MCF 10A (cell line): ENCODE data around the gene DLK1. TPM values are rescaled to one million over a fixed set of nuclear protein-coding genes. Genes with fewer than 3 reads are reported as not detected.

Experiments used
- BruUV-seq: library from RNA; stranded (reverse); fragments of 400-500 nt; replicated peaks from 2 replicates; lab custom pipeline; 2021; lab: Mats Ljungman, UMichigan
- CTCF ChIA-PET: fragments of 300-600 bp; sonication (Branson Sonifier 250); formaldehyde crosslinking; extraction: SDS; loops from one replicate; lab custom pipeline; 2021; ENCODE audit warnings: antibody characterized with exemption, inconsistent platforms; lab: Yijun Ruan, JAX
- POLR2A ChIA-PET: fragments of 300-600, 350-650 bp; sonication (Branson Sonifier 250); formaldehyde crosslinking; extraction: SDS; loops from one replicate; lab custom pipeline; 2020; ENCODE audit warnings: antibody characterized with exemption, inconsistent platforms; lab: Yijun Ruan, JAX
- DNase-seq: peaks from one replicate; pipeline ENCODE4 v3.0.0-alpha.2; 2018; ENCODE audit not compliant: unreplicated experiment
- H3K27ac Mint-ChIP-seq: one replicate; pipeline ENCODE4 v1.8.0; 2022; ENCODE audit warnings: mild to moderate bottlenecking, low read depth, mixed read lengths; ENCODE audit not compliant: unreplicated experiment
- H3K27me3 Mint-ChIP-seq: one replicate; pipeline ENCODE4 v1.8.0; 2022; ENCODE audit warnings: mixed read lengths; ENCODE audit not compliant: insufficient read depth, unreplicated experiment
- H3K36me3 Mint-ChIP-seq: one replicate; pipeline ENCODE4 v1.8.0; 2022; ENCODE audit warnings: mild to moderate bottlenecking, moderate library complexity, mixed read lengths; ENCODE audit not compliant: insufficient read depth, unreplicated experiment
- H3K4me1 Mint-ChIP-seq: one replicate; pipeline ENCODE4 v1.8.0; 2022; ENCODE audit warnings: mixed read lengths; ENCODE audit not compliant: insufficient read depth, unreplicated experiment
- H3K4me3 Mint-ChIP-seq: one replicate; pipeline ENCODE4 v1.8.0; 2022; ENCODE audit warnings: mild to moderate bottlenecking, moderate library complexity, mixed read lengths; ENCODE audit not compliant: unreplicated experiment
- H3K9me3 Mint-ChIP-seq: one replicate; pipeline ENCODE4 v1.8.0; 2022; ENCODE audit warnings: mixed read lengths; ENCODE audit not compliant: unreplicated experiment
- intact Hi-C: fragments of 100-400 bp; cut with micrococcal nuclease; formaldehyde crosslinking; loops from 2 replicates; pipeline ENCODE4 v1.14.1; 2022
- total RNA-seq: library from RNA; stranded (reverse); gene quantifications from 2 replicates; pipeline ENCODE4 v1.2.3, GENCODE V29; 2022
- TF ChIP-seq, protein P1 (sequence below): fragments of 200-600 bp; IDR thresholded peaks from one replicate; pipeline ENCODE4 v1.8.0; 2022; ENCODE audit warnings: antibody characterized with exemption, mild to moderate bottlenecking; ENCODE audit not compliant: unreplicated experiment

The DLK1 gene
- total RNA-seq, 1 experiment from 2014 or later = not detected

- CTCF ChIA-PET = no interaction called here
- H3K9me3 Mint-ChIP-seq = peaks cover 13% of the 10 kb centered on the region
- BruUV-seq = no TSS peak
- intact Hi-C loops = no loop called here
- no peaks in the 10 kb centered on the region for H3K36me3 Mint-ChIP-seq
- H3K4me3 Mint-ChIP-seq = no peak overlapping the region
- no peak overlapping the region for H3K27ac Mint-ChIP-seq
- no peak for DNase-seq
- POLR2A ChIA-PET = interaction anchor here (0.6 kb wide), 1 partner anchor 1039 kb away, joined by 3 read pairs; no protein-coding TSS in a partner anchor
- H3K4me1 Mint-ChIP-seq = no peaks in the 10 kb centered on the region
- peaks cover 43% of the 10 kb centered on the region for H3K27me3 Mint-ChIP-seq
- TF ChIP-seq, protein P1, sequence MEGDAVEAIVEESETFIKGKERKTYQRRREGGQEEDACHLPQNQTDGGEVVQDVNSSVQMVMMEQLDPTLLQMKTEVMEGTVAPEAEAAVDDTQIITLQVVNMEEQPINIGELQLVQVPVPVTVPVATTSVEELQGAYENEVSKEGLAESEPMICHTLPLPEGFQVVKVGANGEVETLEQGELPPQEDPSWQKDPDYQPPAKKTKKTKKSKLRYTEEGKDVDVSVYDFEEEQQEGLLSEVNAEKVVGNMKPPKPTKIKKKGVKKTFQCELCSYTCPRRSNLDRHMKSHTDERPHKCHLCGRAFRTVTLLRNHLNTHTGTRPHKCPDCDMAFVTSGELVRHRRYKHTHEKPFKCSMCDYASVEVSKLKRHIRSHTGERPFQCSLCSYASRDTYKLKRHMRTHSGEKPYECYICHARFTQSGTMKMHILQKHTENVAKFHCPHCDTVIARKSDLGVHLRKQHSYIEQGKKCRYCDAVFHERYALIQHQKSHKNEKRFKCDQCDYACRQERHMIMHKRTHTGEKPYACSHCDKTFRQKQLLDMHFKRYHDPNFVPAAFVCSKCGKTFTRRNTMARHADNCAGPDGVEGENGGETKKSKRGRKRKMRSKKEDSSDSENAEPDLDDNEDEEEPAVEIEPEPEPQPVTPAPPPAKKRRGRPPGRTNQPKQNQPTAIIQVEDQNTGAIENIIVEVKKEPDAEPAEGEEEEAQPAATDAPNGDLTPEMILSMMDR = no peak
Observed at GRCh38 chr14:100775351-100775830, 48.7 kb downstream of the DLK1 start.

DNA sequence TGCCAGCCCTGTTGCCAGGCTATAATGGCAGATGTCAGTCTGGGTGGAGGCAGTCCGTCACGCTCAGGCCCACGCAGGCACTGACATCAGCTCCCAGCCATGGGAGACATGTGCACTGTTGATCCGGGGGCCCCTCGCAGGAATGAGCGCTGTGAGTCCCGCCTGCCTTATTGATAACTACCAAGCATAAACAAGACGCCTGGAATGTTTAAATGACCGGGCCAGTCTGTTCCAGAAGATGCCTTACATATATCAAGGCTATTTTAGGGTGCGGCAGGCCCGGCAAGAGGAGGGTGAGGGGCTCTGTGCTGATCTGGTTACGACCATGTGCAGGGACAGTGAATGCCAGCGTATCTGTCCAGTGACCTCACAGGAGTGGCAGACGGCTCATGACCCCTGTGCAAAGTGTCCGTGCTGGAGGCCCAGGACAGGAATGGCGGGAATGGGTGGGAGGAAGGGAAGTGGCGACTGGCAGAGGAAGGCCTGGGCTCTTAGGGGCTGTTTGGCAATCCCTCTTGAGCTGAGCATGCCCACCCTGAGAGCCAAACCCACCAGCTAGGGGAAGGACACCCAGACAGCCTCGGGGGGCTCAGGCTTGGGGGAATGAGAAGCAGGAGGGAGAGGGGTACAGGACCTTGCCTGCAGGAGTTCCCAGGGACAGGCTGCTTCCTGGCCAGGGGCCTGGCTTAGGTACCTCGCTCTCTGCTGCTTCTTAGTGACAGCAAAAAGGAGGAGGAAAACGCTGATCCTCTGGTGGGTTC is 49.3 kb downstream of the DLK1 start:
- TF ChIP-seq, protein P1 = no peak
- Mint-ChIP-seq H3K27ac (no peak overlapping the region), H3K36me3 (no peaks in the 10 kb centered on the region), H3K4me1 (no peaks in the 10 kb centered on the region), H3K27me3 (peaks cover 37% of the 10 kb centered on the region), H3K9me3 (peaks cover 8% of the 10 kb centered on the region), H3K4me3 (no peak overlapping the region)
- ChIA-PET CTCF (no interaction called here), POLR2A (interaction anchor here (0.6 kb wide), 1 partner anchor 1039 kb away, joined by 3 read pairs; no protein-coding TSS in a partner anchor)
- intact Hi-C loops = no loop called here
- no peak for DNase-seq
- no TSS peak for BruUV-seq

- Mint-ChIP-seq H3K27me3 (peaks cover 29% of the 10 kb centered on the region), H3K4me3 (no peak overlapping the region), H3K9me3 (peaks cover under 1% of the 10 kb centered on the region), H3K36me3 (no peaks in the 10 kb centered on the region), H3K27ac (no peak overlapping the region), H3K4me1 (no peaks in the 10 kb centered on the region)
- POLR2A ChIA-PET = no interaction called here
- intact Hi-C loops = no loop called here
- no peak for DNase-seq
- CTCF ChIA-PET = interaction anchor here (0.7 kb wide), 1 partner anchor 498 kb away, joined by 3 read pairs; no protein-coding TSS in a partner anchor
- TF ChIP-seq, protein P1 = no peak
- no TSS peak for BruUV-seq
Observed at GRCh38 chr14:100776681-100777365, 50.1 kb downstream of the DLK1 start.

- DNase-seq = no peak
- Mint-ChIP-seq H3K9me3 (no peaks in the 10 kb centered on the region), H3K4me3 (no peak overlapping the region), H3K27me3 (peaks cover 27% of the 10 kb centered on the region), H3K27ac (no peak overlapping the region), H3K4me1 (no peaks in the 10 kb centered on the region), H3K36me3 (no peaks in the 10 kb centered on the region)
- ChIA-PET CTCF (interaction anchor here (0.7 kb wide), 1 partner anchor 497 kb away, joined by 3 read pairs; no protein-coding TSS in a partner anchor), POLR2A (interaction anchor here (0.6 kb wide), 1 partner anchor 642 kb away, joined by 4 read pairs; no protein-coding TSS in a partner anchor)
- intact Hi-C loops = no loop called here
- BruUV-seq = no TSS peak
- TF ChIP-seq, protein P1 = no peak
Observed at GRCh38 chr14:100777366-100777817, 50.7 kb downstream of the DLK1 start.
